ENCODE data around the gene TREM1.

DNA sequence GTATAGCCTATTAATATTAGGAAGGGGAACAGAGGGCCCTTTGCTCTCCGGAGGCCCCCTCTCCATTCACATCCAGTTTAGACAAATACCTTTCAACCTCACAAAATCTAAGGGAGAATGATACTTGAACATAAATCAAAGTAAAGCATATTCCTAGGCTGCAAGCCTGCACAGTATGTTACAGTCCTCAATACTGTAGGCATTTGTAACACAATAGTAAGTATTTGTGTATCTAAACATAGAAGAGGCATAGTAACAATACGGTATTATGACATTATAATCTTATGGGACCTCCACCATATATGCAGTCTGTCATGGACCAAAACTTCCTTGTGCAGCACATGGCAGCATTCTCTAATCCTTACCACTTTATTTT is 2.3 kb upstream of the TREM1 start:
- TF ChIP-seq CTCF (IDR thresholded peaks at IDR 0.05) (no peak), POLR2A (IDR thresholded peaks at IDR 0.05) (no peak)

All from breast epithelium (tissue), 3 donors.